ENCODE measurements around the gene ICE2.

The ICE2 gene

GRCh38 chr15:60477916-60478565 lies 901 bp downstream of the ICE2 start:
- no peak overlapping the region for H4K5ac ChIP-seq (ENCODE audit: low read length)
- peak; percentile 68 for DNase-seq
- H3K79me2 ChIP-seq (ENCODE audit: control insufficient read depth, insufficient read depth, low read length), result peaks cover 9% of the 10 kb centered on the region
- H4K8ac ChIP-seq (ENCODE audit: low read depth, low read length), result no peak overlapping the region
- peak overlapping the region; percentile 10 for H3K4ac ChIP-seq (ENCODE audit: low read depth, low read length)
- no peak overlapping the region for H2BK15ac ChIP-seq (replicated peaks; ENCODE audit: low read depth)
- H3K4me3 ChIP-seq (ENCODE audit: low read length), result peak overlapping the region; percentile 72
- H3K79me1 ChIP-seq (ENCODE audit: low read length), result peaks cover 2% of the 10 kb centered on the region
- H3K36me3 ChIP-seq (ENCODE audit: control insufficient read depth, insufficient read depth, low read length), result no peaks in the 10 kb centered on the region
- WGBS (ENCODE audit: extremely low coverage, insufficient coverage, low lambda C conversion rate), result no CpG with 5 or more reads among the region's 9 CpGs
- no peaks in the 10 kb centered on the region for H3K27me3 ChIP-seq (ENCODE audit: insufficient read depth, low read length, poor library complexity)
- peak overlapping the region; percentile 96 for H3K9ac ChIP-seq (ENCODE audit: low read length)
- H3K56ac ChIP-seq (ENCODE audit: low read length), result peak overlapping the region; percentile 92
- H3K18ac ChIP-seq (ENCODE audit: low read length), result peak overlapping the region; percentile 34
- H2BK5ac ChIP-seq (ENCODE audit: low read length), result no peak overlapping the region
- no peak overlapping the region for H3K27ac ChIP-seq (ENCODE audit: low read depth, low read length)
- H3K4me1 ChIP-seq (ENCODE audit: control insufficient read depth, low read depth, low read length), result no peaks in the 10 kb centered on the region
- H3K23ac ChIP-seq (ENCODE audit: low read length), result no peak overlapping the region
- peak overlapping the region; percentile 53 for H3K4me2 ChIP-seq (ENCODE audit: low read length)
- H2AK5ac ChIP-seq (ENCODE audit: low read length), result no peak overlapping the region
- H2BK120ac ChIP-seq (ENCODE audit: low read depth, low read length), result no peak overlapping the region

DNA sequence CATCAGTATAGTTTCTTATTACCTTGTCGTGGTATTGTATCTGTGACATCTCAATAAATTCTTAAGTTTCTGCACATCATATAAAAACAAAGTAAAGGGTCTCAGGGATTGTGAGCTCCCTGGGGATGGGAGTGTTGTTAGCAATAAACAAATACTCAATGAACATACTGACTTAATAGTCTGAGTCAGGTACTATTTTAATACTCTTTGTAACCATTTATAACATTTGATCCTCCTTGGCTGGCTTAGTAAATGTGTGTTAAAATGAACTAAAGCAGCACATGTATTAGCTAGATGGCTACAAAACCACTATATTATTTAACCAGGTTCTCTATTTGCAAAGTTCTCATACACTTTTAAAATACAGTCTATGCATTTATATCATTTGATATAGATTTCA lies 1.8 kb downstream of the ICE2 start:
- peaks cover 9% of the 10 kb centered on the region for H3K79me2 ChIP-seq (ENCODE audit: control insufficient read depth, insufficient read depth, low read length)
- no peaks in the 10 kb centered on the region for H3K4me1 ChIP-seq (ENCODE audit: control insufficient read depth, low read depth, low read length)
- no peak overlapping the region for H3K4me2 ChIP-seq (ENCODE audit: low read length)
- no peak overlapping the region for H2BK15ac ChIP-seq (replicated peaks; ENCODE audit: low read depth)
- no peak overlapping the region for H2BK120ac ChIP-seq (ENCODE audit: low read depth, low read length)
- no peaks in the 10 kb centered on the region for H3K36me3 ChIP-seq (ENCODE audit: control insufficient read depth, insufficient read depth, low read length)
- H2AK5ac ChIP-seq (ENCODE audit: low read length), result no peak overlapping the region
- no peak for DNase-seq
- H3K23ac ChIP-seq (ENCODE audit: low read length), result no peak overlapping the region
- H3K27me3 ChIP-seq (ENCODE audit: insufficient read depth, low read length, poor library complexity), result no peaks in the 10 kb centered on the region
- H3K18ac ChIP-seq (ENCODE audit: low read length), result no peak overlapping the region
- no peak overlapping the region for H3K56ac ChIP-seq (ENCODE audit: low read length)
- no CpG with 5 or more reads among the region's 1 CpG for WGBS (ENCODE audit: extremely low coverage, insufficient coverage, low lambda C conversion rate)
- no peak overlapping the region for H4K8ac ChIP-seq (ENCODE audit: low read depth, low read length)
- H4K5ac ChIP-seq (ENCODE audit: low read length), result no peak overlapping the region
- no peak overlapping the region for H3K27ac ChIP-seq (ENCODE audit: low read depth, low read length)
- no peak overlapping the region for H3K4ac ChIP-seq (ENCODE audit: low read depth, low read length)
- H3K4me3 ChIP-seq (ENCODE audit: low read length), result no peak overlapping the region
- peaks cover 2% of the 10 kb centered on the region for H3K79me1 ChIP-seq (ENCODE audit: low read length)
- H3K9ac ChIP-seq (ENCODE audit: low read length), result no peak overlapping the region
- H2BK5ac ChIP-seq (ENCODE audit: low read length), result no peak overlapping the region

GRCh38 chr15:60476713-60477112 lies 2.2 kb downstream of the ICE2 start:
- Histone ChIP-seq H2BK15ac (replicated peaks; ENCODE audit: low read depth) (no peak overlapping the region), H2BK120ac (ENCODE audit: low read depth, low read length) (no peak overlapping the region), H3K27me3 (ENCODE audit: insufficient read depth, low read length, poor library complexity) (no peaks in the 10 kb centered on the region), H2AK5ac (ENCODE audit: low read length) (no peak overlapping the region), H3K36me3 (ENCODE audit: control insufficient read depth, insufficient read depth, low read length) (no peaks in the 10 kb centered on the region), H3K27ac (ENCODE audit: low read depth, low read length) (no peak overlapping the region), H3K4ac (ENCODE audit: low read depth, low read length) (no peak overlapping the region), H3K4me2 (ENCODE audit: low read length) (no peak overlapping the region), H3K79me1 (ENCODE audit: low read length) (peaks cover 2% of the 10 kb centered on the region), H3K4me3 (ENCODE audit: low read length) (no peak overlapping the region), H3K56ac (ENCODE audit: low read length) (no peak overlapping the region), H3K4me1 (ENCODE audit: control insufficient read depth, low read depth, low read length) (no peaks in the 10 kb centered on the region), H2BK5ac (ENCODE audit: low read length) (no peak overlapping the region), H3K9ac (ENCODE audit: low read length) (no peak overlapping the region), H4K8ac (ENCODE audit: low read depth, low read length) (no peak overlapping the region), H3K18ac (ENCODE audit: low read length) (no peak overlapping the region), H3K79me2 (ENCODE audit: control insufficient read depth, insufficient read depth, low read length) (peaks cover 9% of the 10 kb centered on the region), H4K5ac (ENCODE audit: low read length) (no peak overlapping the region), H3K23ac (ENCODE audit: low read length) (no peak overlapping the region)
- WGBS (ENCODE audit: extremely low coverage, insufficient coverage, low lambda C conversion rate), result no CpG with 5 or more reads among the region's 3 CpGs
- DNase-seq, result no peak

- H2AK5ac ChIP-seq (ENCODE audit: low read length), result no peak overlapping the region
- peaks cover 3% of the 10 kb centered on the region for H3K79me1 ChIP-seq (ENCODE audit: low read length)
- H3K18ac ChIP-seq (ENCODE audit: low read length), result no peak overlapping the region
- DNase-seq, result no peak
- no peaks in the 10 kb centered on the region for H3K36me3 ChIP-seq (ENCODE audit: control insufficient read depth, insufficient read depth, low read length)
- H3K9ac ChIP-seq (ENCODE audit: low read length), result no peak overlapping the region
- H4K5ac ChIP-seq (ENCODE audit: low read length), result no peak overlapping the region
- H2BK5ac ChIP-seq (ENCODE audit: low read length), result no peak overlapping the region
- no peak overlapping the region for H3K23ac ChIP-seq (ENCODE audit: low read length)
- no peak overlapping the region for H4K8ac ChIP-seq (ENCODE audit: low read depth, low read length)
- H2BK15ac ChIP-seq (replicated peaks; ENCODE audit: low read depth), result no peak overlapping the region
- H2BK120ac ChIP-seq (ENCODE audit: low read depth, low read length), result no peak overlapping the region
- no peak overlapping the region for H3K56ac ChIP-seq (ENCODE audit: low read length)
- H3K79me2 ChIP-seq (ENCODE audit: control insufficient read depth, insufficient read depth, low read length), result peaks cover 8% of the 10 kb centered on the region
- H3K27ac ChIP-seq (ENCODE audit: low read depth, low read length), result no peak overlapping the region
- no peak overlapping the region for H3K4me3 ChIP-seq (ENCODE audit: low read length)
- H3K4ac ChIP-seq (ENCODE audit: low read depth, low read length), result no peak overlapping the region
- WGBS (ENCODE audit: extremely low coverage, insufficient coverage, low lambda C conversion rate), result no CpG with 5 or more reads among the region's 3 CpGs
- no peaks in the 10 kb centered on the region for H3K27me3 ChIP-seq (ENCODE audit: insufficient read depth, low read length, poor library complexity)
- H3K4me1 ChIP-seq (ENCODE audit: control insufficient read depth, low read depth, low read length), result no peaks in the 10 kb centered on the region
- no peak overlapping the region for H3K4me2 ChIP-seq (ENCODE audit: low read length)
Observed at GRCh38 chr15:60473135-60473534, 5.8 kb downstream of the ICE2 start.

GRCh38 chr15:60471314-60471713 lies 7.6 kb downstream of the ICE2 start:
- H3K4ac ChIP-seq (ENCODE audit: low read depth, low read length), result no peak overlapping the region
- H2AK5ac ChIP-seq (ENCODE audit: low read length), result no peak overlapping the region
- H3K9ac ChIP-seq (ENCODE audit: low read length), result no peak overlapping the region
- no peak overlapping the region for H3K56ac ChIP-seq (ENCODE audit: low read length)
- no peak overlapping the region for H2BK15ac ChIP-seq (replicated peaks; ENCODE audit: low read depth)
- H2BK120ac ChIP-seq (ENCODE audit: low read depth, low read length), result no peak overlapping the region
- H3K79me2 ChIP-seq (ENCODE audit: control insufficient read depth, insufficient read depth, low read length), result no peaks in the 10 kb centered on the region
- H3K18ac ChIP-seq (ENCODE audit: low read length), result no peak overlapping the region
- no peak overlapping the region for H4K5ac ChIP-seq (ENCODE audit: low read length)
- peaks cover 1% of the 10 kb centered on the region for H3K79me1 ChIP-seq (ENCODE audit: low read length)
- H3K27ac ChIP-seq (ENCODE audit: low read depth, low read length), result no peak overlapping the region
- H3K4me3 ChIP-seq (ENCODE audit: low read length), result no peak overlapping the region
- H3K4me1 ChIP-seq (ENCODE audit: control insufficient read depth, low read depth, low read length), result no peaks in the 10 kb centered on the region
- no peaks in the 10 kb centered on the region for H3K27me3 ChIP-seq (ENCODE audit: insufficient read depth, low read length, poor library complexity)
- no peak overlapping the region for H3K4me2 ChIP-seq (ENCODE audit: low read length)
- H3K36me3 ChIP-seq (ENCODE audit: control insufficient read depth, insufficient read depth, low read length), result no peaks in the 10 kb centered on the region
- H3K23ac ChIP-seq (ENCODE audit: low read length), result no peak overlapping the region
- WGBS (ENCODE audit: extremely low coverage, insufficient coverage, low lambda C conversion rate), result no CpG with 5 or more reads among the region's 4 CpGs
- no peak for DNase-seq
- no peak overlapping the region for H4K8ac ChIP-seq (ENCODE audit: low read depth, low read length)
- H2BK5ac ChIP-seq (ENCODE audit: low read length), result no peak overlapping the region
